LNCAP (cell line): Measurements from ENCODE around the gene PRMT5.

ENCODE experiments used
- TF ChIP-seq, protein P1 (sequence below): fragments of 450-650 bp; IDR thresholded peaks from 2 replicates; pipeline ENCODE4 v1.5.1; 2017; ENCODE audit warnings: mild to moderate bottlenecking

PRMT5 gene

DNA sequence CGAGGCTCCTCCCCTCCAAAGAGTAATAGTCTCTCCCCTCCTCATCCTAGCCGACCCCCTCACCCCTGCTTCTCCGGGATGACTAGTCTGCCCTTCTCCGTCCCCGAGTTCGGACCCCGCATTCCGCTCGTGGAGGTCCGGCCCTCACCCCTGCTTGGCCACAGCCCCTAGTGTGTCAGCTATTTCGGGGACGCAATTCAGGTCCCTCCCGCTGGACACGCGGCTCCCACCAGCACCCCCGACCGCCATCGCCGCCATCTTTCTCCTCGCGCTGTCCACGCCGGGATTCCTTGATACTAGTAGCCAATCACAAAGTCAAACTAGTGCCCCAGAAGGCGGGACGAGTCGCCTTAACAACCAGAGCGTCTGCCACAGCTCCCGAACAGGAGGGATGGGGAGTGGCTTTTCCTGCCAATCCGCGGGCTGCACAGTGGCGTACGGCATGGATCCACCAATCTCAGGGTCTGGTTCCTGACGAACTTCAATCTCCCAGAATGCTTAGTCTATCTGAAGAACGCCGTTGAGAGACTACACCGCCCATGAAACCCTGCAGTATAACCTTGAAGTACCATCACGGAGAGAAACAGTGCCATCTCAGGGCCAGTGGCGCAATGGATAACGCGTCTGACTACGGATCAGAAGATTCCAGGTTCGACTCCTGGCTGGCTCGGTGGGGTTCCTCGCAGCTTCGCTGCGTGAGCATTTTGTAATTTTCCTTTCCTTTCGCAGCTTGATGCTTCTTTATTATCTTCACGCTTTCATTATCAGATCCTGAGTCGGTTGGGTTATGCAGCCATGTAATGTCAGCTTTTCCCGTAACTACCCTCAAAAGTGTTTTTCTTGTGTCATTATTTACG is at the start of gene PRMT5:
TSS of gene PRMT5 (minus strand) at position 273 of the 857 bp plus-strand sequence. CDS start at position 258, 15 bp downstream.
- TF ChIP-seq, protein P1, sequence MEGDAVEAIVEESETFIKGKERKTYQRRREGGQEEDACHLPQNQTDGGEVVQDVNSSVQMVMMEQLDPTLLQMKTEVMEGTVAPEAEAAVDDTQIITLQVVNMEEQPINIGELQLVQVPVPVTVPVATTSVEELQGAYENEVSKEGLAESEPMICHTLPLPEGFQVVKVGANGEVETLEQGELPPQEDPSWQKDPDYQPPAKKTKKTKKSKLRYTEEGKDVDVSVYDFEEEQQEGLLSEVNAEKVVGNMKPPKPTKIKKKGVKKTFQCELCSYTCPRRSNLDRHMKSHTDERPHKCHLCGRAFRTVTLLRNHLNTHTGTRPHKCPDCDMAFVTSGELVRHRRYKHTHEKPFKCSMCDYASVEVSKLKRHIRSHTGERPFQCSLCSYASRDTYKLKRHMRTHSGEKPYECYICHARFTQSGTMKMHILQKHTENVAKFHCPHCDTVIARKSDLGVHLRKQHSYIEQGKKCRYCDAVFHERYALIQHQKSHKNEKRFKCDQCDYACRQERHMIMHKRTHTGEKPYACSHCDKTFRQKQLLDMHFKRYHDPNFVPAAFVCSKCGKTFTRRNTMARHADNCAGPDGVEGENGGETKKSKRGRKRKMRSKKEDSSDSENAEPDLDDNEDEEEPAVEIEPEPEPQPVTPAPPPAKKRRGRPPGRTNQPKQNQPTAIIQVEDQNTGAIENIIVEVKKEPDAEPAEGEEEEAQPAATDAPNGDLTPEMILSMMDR: no peak

DNA sequence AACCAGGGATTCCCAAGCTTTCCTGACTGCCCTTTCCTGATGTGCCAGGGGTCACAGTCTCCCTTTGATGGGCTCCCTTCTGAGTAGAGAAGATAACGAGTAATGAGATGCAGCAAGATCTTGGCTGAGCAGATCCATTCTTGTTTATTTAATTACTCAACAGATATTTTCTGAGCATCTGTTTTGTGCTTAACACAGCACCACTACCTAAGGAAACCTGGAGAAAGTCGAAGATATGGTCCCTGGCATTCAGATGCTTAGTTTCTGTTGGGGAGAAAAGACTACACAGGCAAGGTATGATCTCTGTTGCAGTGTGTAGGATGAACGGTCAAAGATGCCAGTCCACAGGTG is 49.3 kb upstream of the PRMT5 start:
- TF ChIP-seq, protein P1: no peak

DNA sequence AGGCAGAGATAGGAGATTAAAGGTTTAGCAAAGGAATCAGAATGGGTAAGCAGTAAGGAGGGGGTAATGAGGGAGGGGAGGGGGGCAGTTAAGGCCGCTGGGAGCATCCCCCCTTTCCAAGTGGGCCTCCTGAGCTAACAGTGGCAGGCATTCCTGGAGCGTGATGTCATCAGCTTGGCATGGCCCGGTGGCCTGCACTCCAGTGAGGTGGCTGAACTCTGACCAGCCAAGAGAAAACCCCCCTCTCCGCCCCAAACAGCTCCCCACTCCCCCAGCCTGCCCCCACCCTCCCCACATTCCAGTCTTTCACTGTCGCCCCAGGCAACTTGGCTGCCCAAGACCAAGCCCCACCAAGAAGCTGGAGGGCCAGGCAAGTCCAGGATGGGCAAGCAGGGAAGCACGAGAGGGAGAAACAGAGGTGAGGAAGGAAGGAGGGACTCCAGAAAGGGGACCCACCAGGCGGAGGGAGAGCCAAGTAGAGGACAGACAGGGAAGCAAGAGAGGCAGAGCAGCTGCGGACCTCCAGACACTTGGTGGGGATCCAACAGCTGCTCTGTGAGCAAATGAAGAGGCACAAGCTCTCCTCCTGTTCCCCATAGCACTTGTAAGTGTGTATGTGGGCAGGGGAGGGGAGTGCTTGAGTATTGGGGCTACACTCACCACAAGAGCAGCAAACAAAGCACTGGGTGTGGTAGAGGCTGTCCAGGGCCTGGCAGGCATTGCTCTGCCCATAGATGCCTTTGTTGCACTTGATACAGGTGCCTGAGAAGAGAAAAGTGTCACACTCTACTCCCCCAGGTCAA is 48.7 kb upstream of the PRMT5 start:
- TF ChIP-seq, protein P1: no peak

- TF ChIP-seq, protein P1: no peak
Measured at GRCh38 chr14:22977434-22977683, 48.2 kb upstream of the PRMT5 start.

- TF ChIP-seq, protein P1: no peak
Measured at GRCh38 chr14:22976620-22977433, 47.7 kb upstream of the PRMT5 start.

DNA sequence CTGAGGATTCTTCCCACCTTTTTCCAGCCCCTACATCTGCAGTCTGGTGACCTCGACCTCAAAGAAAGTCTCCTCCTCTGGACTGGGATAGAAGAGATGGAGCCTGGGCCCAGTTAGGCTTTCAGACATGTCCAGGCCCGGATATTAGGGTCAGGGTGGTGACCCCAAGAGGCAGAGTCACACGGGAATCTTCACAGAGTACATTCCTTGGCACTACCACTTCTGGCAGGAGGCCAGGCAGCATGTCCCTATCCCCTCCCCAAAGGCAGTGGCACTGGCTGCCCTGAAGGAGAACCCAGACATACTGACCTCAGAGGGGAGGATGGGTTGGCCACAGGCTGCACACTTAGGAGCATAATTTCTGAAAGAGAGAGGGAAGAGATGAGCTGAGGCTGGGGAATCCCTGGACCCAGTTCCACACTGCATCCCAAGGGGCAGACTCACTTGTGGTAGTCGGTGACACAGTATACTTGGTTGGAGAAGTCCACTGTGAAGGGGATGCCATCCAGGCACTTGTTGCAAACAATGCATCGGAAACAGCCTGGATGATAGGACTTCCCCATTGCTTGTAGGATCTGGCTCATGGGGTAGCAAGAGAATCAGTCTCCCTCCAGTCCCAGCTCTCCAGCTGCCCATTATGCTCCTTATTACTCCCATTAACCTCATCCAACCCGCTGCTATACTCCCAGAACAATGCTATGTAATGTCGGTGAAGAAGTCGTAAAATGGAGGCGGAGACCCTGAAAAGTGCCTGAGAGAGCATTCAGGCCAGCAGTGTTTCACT is 45.5 kb upstream of the PRMT5 start:
- TF ChIP-seq, protein P1: no peak
